HCT116 (cell line): ENCODE results near the gene ADORA1. TPM values are rescaled to one million over a fixed set of nuclear protein-coding genes. Genes with fewer than 3 reads are reported as not detected.

Experiments used
- ATAC-seq: fragments of 200-7000 bp; cut with Tn5 transposase; 2 replicates; pipeline ENCODE4 v1.9.1; 2020; ENCODE audit warnings: mild to moderate bottlenecking, moderate library complexity
- BruUV-seq: library from RNA; stranded (reverse); fragments of 400-500 nt; replicated peaks from 2 replicates; lab custom pipeline; 2021; lab: Mats Ljungman, UMichigan
- CTCF ChIA-PET: fragments of 300-600 bp; sonication (Branson Sonifier 250); formaldehyde crosslinking; loops from one replicate; lab custom pipeline; 2021; ENCODE audit warnings: antibody characterized with exemption; lab: Charles Lee
- POLR2A ChIA-PET: fragments of 300-600, 350-600 bp; sonication (Branson Sonifier 250); formaldehyde crosslinking; loops from one replicate; lab custom pipeline; 2021; ENCODE audit warnings: antibody characterized with exemption; lab: Charles Lee
- RAD21 ChIA-PET, 2 experiments: fragments of 300-600 bp; sonication (Branson Sonifier 250); formaldehyde crosslinking; loops; one replicate each; lab custom pipeline; 2023; ENCODE audit warnings: low total read pairs in 2 of 2; ENCODE audit not compliant: uncharacterized antibody in 2 of 2, unreplicated experiment in 2 of 2, low non-redundant PET in 1 of 2; lab: Charles Lee
- DNase-seq: peaks from one replicate; pipeline ENCODE4 v3.0.0-alpha.2; 2010; ENCODE audit warnings: low read depth, low spot score
- H2AFZ ChIP-seq: fragments of 200-600 bp; shearing (Covaris generic), sonication (generic); 2 replicates; pipeline ENCODE4 v1.6.1; 2017; ENCODE audit warnings: low read depth, mixed run types, mixed read lengths, antibody characterized with exemption, low read length; ENCODE audit not compliant: poor library complexity, severe bottlenecking
- H3K27ac ChIP-seq: 2 replicates; pipeline ENCODE4 v1.5.1; 2012; ENCODE audit warnings: low read depth, low read length
- H3K27me3 ChIP-seq: fragments of 200-600 bp; sonication (generic); 2 replicates; pipeline ENCODE4 v1.6.1; 2016; ENCODE audit warnings: mixed run types, low read length, mixed read lengths; ENCODE audit not compliant: insufficient read depth
- H3K36me3 ChIP-seq, 2 experiments: fragments of 200-500 bp in 1 of 2; fragments of 200-600 bp in 1 of 2; sonication (Bioruptor generic) in 1 of 2; sonication (generic) in 1 of 2; 2 replicates each; pipeline versions ENCODE4 v1.5.1 to v1.6.1; 2014 to 2016; ENCODE audit warnings: low read length in 2 of 2, inconsistent platforms in 1 of 2, mixed read lengths in 1 of 2, mixed run types in 1 of 2; ENCODE audit not compliant: insufficient read depth in 2 of 2, control insufficient read depth in 1 of 2
- H3K4me1 ChIP-seq, 2 experiments: fragments of 200-600 bp in 1 of 2; sonication (generic) in 1 of 2; 2 replicates each; pipeline versions ENCODE4 v1.5.1 to v1.6.1; 2012 to 2017; ENCODE audit warnings: low read length in 2 of 2, inconsistent platforms in 1 of 2, mild to moderate bottlenecking in 1 of 2, mixed read lengths in 1 of 2, mixed run types in 1 of 2, moderate library complexity in 1 of 2; ENCODE audit not compliant: insufficient read depth in 2 of 2, control insufficient read depth in 1 of 2
- H3K4me2 ChIP-seq: fragments of 200-600 bp; sonication (generic); 2 replicates; pipeline ENCODE4 v1.6.1; 2017; ENCODE audit warnings: mixed run types, low read length, mixed read lengths
- H3K4me3 ChIP-seq, 2 experiments: fragments of 200-600 bp in 1 of 2; sonication (generic) in 1 of 2; replicated peaks in 1 of 2; 2 replicates each; pipeline ENCODE4 v1.5.1; 2011 to 2016; ENCODE audit warnings: low read length in 2 of 2, control low read depth in 1 of 2, low read depth in 1 of 2, mild to moderate bottlenecking in 1 of 2, mixed read lengths in 1 of 2, mixed run types in 1 of 2
- H3K79me2 ChIP-seq: fragments of 200-600 bp; sonication (generic); 2 replicates; pipeline ENCODE4 v1.6.1; 2017; ENCODE audit warnings: mild to moderate bottlenecking, mixed run types, low read length, moderate library complexity, mixed read lengths; ENCODE audit not compliant: insufficient read depth
- H3K9ac ChIP-seq: fragments of 200-600 bp; sonication (generic); 2 replicates; pipeline ENCODE4 v1.6.1; 2016; ENCODE audit warnings: low read length, mixed read lengths
- H3K9me2 ChIP-seq: fragments of 200-600 bp; sonication (generic), shearing (Covaris generic); 2 replicates; pipeline ENCODE4 v1.6.1; 2017; ENCODE audit warnings: mixed run types, mild to moderate bottlenecking, moderate library complexity; ENCODE audit not compliant: insufficient read depth
- H3K9me3 ChIP-seq, 2 experiments: fragments of 200-500 bp in 1 of 2; fragments of 200-600 bp in 1 of 2; sonication (Bioruptor generic) in 1 of 2; sonication (generic) in 1 of 2; 2 replicates each; pipeline ENCODE4 v1.6.1; 2014 to 2017; ENCODE audit warnings: low read length in 2 of 2, mixed read lengths in 2 of 2, inconsistent platforms in 1 of 2, low read depth in 1 of 2, mild to moderate bottlenecking in 1 of 2, mixed run types in 1 of 2, moderate library complexity in 1 of 2; ENCODE audit not compliant: control insufficient read depth in 1 of 2, insufficient read depth in 1 of 2
- H4K20me1 ChIP-seq: fragments of 200-600 bp; sonication (generic), shearing (Covaris generic); 2 replicates; pipeline ENCODE4 v1.6.1; 2017; ENCODE audit warnings: mixed run types, mild to moderate bottlenecking, moderate library complexity; ENCODE audit not compliant: insufficient read depth
- CBX3 ChIP-seq: IDR thresholded peaks from 2 replicates; pipeline ENCODE4 v1.6.1; 2012; ENCODE audit warnings: low read depth
- EGR1 ChIP-seq: IDR thresholded peaks from 2 replicates; pipeline ENCODE4 v1.6.1; 2012; ENCODE audit warnings: low read depth
- ELF1 ChIP-seq: IDR thresholded peaks from 2 replicates; pipeline ENCODE4 v1.6.1; 2012; ENCODE audit warnings: low read depth, borderline replicate concordance
- MAX ChIP-seq: IDR thresholded peaks from 2 replicates; pipeline ENCODE4 v1.6.1; 2012
- POLR2A ChIP-seq: IDR thresholded peaks from 2 replicates; pipeline ENCODE4 v1.7.0; 2011; ENCODE audit warnings: borderline replicate concordance; ENCODE audit not compliant: insufficient read depth, insufficient read length; ENCODE audit errors: extremely low read depth
- RAD21 ChIP-seq: IDR thresholded peaks from 2 replicates; pipeline ENCODE4 v1.6.1; 2012; ENCODE audit warnings: low read depth, mild to moderate bottlenecking
- REST ChIP-seq: IDR thresholded peaks from 2 replicates; pipeline ENCODE4 v1.6.1; 2012; ENCODE audit warnings: low read depth
- SIN3A ChIP-seq: IDR thresholded peaks from 2 replicates; pipeline ENCODE4 v1.6.1; 2012; ENCODE audit warnings: low read depth
- SP1 ChIP-seq: IDR thresholded peaks from 2 replicates; pipeline ENCODE4 v1.6.1; 2012; ENCODE audit warnings: low read depth
- intact Hi-C: fragments of 100-400 bp; cut with micrococcal nuclease; formaldehyde crosslinking; loops from 2 replicates; pipeline ENCODE4 v1.10.0; 2022
- total RNA-seq: library from RNA; stranded (reverse); gene quantifications from one replicate; pipeline ENCODE4 v1.2.1, GENCODE V29; 2021; ENCODE audit not compliant: unreplicated experiment

Gene ADORA1
- total RNA-seq, 1 experiment from 2014 or later, result 2.8 TPM

- RAD21 ChIA-PET, result no interaction called here
- H4K20me1 ChIP-seq, result no peaks in the 10 kb centered on the region
- DNase-seq (no peak), ATAC-seq (no peak)
- H3K4me1 ChIP-seq, result no peaks in the 10 kb centered on the region
- no peak for TF ChIP-seq REST
- no peak for TF ChIP-seq RAD21
- no peak for TF ChIP-seq EGR1
- no peak for TF ChIP-seq SP1
- no peak for TF ChIP-seq SIN3A
- TF ChIP-seq ELF1, result no peak
- TF ChIP-seq MAX, result no peak
- TF ChIP-seq CBX3, result no peak
- TF ChIP-seq POLR2A, result no peak
- intact Hi-C loops, result no loop called here
- POLR2A ChIA-PET, result no interaction called here
- no peaks in the 10 kb centered on the region; a peak in 1 of 4 replicates for H3K36me3 ChIP-seq
- H3K27ac ChIP-seq, result no peak overlapping the region
- no peaks in the 10 kb centered on the region for H3K79me2 ChIP-seq
- BruUV-seq, result no TSS peak
- H3K4me2 ChIP-seq, result no peak overlapping the region
- CTCF ChIA-PET, result interaction anchor here (1.0 to 1.5 kb wide), 2 partner anchors 134 to 187 kb away, joined by 3 to 5 read pairs; no protein-coding TSS in a partner anchor
- no peak overlapping the region for H3K4me3 ChIP-seq
- H3K9me2 ChIP-seq, result no peaks in the 10 kb centered on the region
- no peaks in the 10 kb centered on the region for H3K9me3 ChIP-seq
- no peak overlapping the region for H3K9ac ChIP-seq
- H3K27me3 ChIP-seq, result no peaks in the 10 kb centered on the region
- H2AFZ ChIP-seq, result no peak overlapping the region
These were observed 45.9 kb upstream of the ADORA1 start for GRCh38 chr1:203081465-203082230.
